ENCODE results near the gene DBNDD2.

- TF ChIP-seq CTCF (conservative IDR thresholded peaks at IDR 0.05 in 1 of 2, IDR thresholded peaks at IDR 0.05 in 1 of 2; ENCODE audit: extremely low read depth in 1 of 2, insufficient read depth in 1 of 2, low read depth in 1 of 2, low read length in 2 of 2) (no peak), EZH2 (IDR thresholded peaks at IDR 0.05; ENCODE audit: borderline replicate concordance, low read length) (no peak)
Observed at GRCh38 chr20:45363611-45364492, 44.2 kb upstream of the DBNDD2 start.

Measured in mammary epithelial cell (primary cell).